Measurements from ENCODE around the gene CDKL1.

- TF ChIP-seq CTCF (IDR thresholded peaks at IDR 0.05) (no peak), POLR2A (IDR thresholded peaks at IDR 0.05) (no peak)
Observed at GRCh38 chr14:50350975-50351374, 45.7 kb downstream of the CDKL1 start.
